GM21723 (cell line): ENCODE measurements around the gene VWA5B2.

Source experiments
- ATAC-seq: cut with Tn5 transposase; IDR thresholded peaks from one replicate; pipeline ENCODE4 v1.9.1; 2021; ENCODE audit warnings: mild to moderate bottlenecking, moderate library complexity; ENCODE audit not compliant: unreplicated experiment

VWA5B2 gene

GRCh38 chr3:184229394-184230080 is at the start of gene VWA5B2:
VWA5B2 (plus strand) TSS chr3:184229585; CDS start chr3:184230529, 944 bp downstream.
- ATAC-seq: peak; percentile 73

DNA sequence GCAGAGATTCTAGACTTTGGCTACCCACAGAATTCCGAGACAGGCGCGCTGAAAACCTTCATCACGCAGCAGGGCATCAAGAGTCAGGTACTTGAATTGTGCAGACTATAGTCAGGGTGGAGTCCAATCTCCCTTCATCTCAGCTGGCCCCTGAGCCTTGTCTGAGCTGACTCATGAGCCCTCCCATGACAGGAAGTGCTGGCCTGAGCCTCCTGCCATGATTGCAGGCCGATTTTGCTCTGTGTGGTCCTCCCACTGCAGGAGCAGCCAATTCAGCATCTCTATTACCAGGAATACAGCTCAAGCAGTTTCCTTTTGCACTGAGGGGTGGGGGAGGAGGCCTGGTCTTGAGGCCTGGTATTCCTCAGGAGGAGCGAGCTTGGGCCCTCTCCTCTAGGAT is 49.2 kb upstream of the VWA5B2 start:
- no peak for ATAC-seq

DNA sequence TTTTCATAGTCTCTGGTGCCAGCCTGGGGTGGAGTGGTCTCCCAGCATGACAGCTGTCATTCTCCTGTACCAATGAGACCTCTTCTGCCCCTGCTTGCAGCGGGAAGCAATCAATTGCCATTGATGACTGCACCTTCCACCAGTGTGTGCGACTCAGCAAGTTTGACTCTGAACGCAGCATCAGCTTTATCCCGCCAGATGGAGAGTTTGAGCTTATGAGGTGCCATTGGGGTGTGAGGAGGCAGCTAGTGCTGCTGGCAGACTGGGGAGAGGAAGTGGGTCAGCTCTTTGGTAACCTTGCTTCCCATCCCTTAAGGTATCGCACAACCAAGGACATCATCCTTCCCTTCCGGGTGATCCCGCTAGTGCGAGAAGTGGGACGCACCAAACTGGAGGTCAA is 47.8 kb upstream of the VWA5B2 start:
- no peak for ATAC-seq

DNA sequence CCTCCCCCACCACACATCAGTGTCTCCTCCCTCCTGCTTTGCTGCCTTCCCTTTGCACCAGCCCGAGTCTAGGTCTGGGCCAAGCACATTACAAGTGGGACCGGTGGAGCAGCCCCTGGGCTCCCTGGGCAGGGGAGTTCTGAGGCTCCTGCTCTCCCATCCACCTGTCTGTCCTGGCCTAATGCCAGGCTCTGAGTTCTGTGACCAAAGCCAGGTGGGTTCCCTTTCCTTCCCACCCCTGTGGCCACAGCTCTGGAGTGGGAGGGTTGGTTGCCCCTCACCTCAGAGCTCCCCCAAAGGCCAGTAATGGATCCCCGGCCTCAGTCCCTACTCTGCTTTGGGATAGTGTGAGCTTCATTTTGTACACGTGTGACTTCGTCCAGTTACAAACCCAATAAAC is 45.7 kb upstream of the VWA5B2 start:
- ATAC-seq: no peak

DNA sequence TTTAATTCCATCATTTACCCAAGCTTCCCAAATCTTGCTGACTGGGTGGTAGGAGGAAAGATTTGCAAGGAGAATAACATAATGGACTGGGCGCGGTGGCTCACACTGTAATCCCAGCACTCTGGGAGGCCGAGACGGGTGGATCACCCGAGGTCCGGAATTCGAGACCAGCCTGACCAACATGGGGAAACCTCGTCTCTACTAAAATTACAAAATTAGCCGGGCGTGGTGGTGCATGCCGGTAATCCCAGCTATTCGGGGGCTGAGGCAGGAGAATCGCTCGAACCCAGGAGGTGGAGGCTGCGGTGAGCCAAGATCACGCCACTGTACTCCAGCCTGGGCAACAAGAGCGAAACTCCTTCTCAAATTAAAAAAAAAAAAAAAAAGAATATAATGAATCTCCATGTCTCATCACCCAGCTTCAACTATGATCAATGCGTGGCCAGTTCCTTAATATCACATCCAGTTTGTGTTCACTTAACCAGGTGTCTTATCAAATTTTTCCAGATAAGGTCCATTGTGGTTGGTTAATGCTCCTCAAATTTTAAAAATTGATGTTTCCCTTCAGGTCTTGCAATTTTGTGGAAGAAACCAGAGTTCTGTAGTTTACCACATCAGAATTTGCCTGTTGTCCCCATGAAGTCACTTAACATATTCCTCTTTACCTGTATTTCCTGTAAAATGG is 44.7 kb upstream of the VWA5B2 start:
- no peak for ATAC-seq

- ATAC-seq: peak; percentile 93
These were observed 43.8 kb upstream of the VWA5B2 start for GRCh38 chr3:184185461-184186183.

- peak; percentile 31 for ATAC-seq
These were observed 43.0 kb upstream of the VWA5B2 start, which contains the start of gene ABCF3 for GRCh38 chr3:184186184-184186901. ABCF3 (plus strand) TSS chr3:184186199; CDS start chr3:184186208, 9 bp downstream.

GRCh38 chr3:184186902-184187207 is 42.5 kb upstream of the VWA5B2 start:
- ATAC-seq: no peak

GRCh38 chr3:184188080-184188479 is 41.3 kb upstream of the VWA5B2 start:
- ATAC-seq: no peak

GRCh38 chr3:184189421-184189820 is 40.0 kb upstream of the VWA5B2 start:
- ATAC-seq: no peak

DNA sequence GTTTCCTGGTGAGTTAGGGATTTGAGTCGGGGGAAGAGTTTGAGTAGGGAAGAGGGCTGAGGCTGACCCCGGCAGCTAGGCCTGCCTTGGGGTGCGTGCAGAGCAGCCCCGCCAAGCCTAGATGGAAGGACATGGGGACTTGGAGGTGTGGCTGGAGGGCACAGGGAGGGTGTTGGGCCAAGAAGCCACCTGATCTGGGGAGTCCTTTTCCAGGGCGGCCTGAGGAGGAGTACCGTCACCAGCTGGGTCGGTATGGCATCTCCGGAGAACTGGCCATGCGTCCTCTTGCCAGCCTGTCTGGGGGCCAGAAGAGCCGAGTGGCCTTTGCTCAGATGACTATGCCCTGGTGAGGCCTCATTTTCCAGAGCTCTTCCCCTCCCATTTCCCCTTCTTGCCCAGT is 36.5 kb upstream of the VWA5B2 start:
- no peak for ATAC-seq

DNA sequence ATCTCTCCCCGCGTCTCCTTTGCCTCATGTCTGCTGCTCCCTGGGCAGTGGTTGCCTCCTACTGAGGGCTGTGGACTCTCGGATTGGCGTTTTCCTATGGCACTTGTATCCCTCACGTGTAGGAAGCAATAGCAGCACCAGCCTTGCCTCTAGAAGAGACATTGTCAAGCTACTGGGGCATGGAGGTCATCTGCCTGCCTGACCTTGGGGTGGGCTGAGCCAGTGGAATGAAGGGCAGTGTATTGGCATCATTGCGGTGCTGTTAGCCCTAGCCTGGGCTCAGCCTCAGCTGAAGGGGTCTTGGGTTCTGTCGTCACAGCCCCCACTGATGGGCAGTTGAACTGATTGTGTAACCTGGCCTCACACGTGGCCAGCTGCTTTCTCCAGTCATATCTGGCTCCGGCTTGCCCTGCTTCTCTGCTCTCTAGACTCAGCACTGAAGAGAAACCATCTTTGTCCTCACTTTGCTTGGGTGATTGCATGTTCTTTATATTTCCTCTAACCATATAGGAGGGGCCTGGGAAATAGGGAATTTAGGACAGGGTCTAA is 35.3 kb upstream of the VWA5B2 start:
- no peak for ATAC-seq

DNA sequence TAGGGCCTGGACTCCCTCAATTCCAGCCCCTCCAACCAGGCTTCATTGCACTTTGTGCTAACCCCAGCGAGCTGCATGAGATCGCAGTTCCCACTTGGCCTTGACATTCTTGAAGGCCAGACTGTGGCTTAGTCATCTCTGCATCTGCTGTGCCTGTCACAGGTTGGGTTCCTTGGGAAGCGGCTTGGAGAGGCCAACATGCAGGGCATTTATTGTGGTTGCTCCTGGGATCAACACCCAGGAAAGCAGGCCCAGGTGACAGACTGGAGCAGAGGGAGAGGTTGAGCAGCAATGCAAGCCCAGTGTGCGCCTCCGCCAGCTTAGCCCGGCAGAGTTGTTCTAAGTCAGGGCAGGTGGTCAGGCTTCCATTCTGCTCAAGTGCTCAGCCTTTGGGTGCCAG is 32.8 kb upstream of the VWA5B2 start:
- no peak for ATAC-seq

DNA sequence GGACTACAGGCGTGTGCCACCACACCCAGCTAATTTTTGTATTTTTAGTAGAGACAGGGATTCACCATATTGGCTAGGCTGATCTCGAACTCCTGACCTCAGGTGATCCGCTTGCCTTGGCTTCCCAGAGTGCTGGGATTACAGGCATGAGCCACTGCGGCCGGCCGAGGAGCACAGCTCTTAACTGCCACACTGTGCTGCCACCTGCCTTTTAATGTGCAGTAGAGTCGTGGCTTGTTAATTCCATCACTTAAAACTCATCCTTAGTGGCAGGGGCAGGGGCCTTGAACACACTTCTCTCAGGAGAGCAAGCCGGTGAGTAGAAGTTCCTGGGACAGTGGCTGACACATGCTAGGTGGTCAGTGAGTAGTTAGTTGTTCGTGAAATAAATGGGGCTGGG is 30.9 kb upstream of the VWA5B2 start:
- ATAC-seq: no peak

- no peak for ATAC-seq
These were observed 28.6 kb upstream of the VWA5B2 start for GRCh38 chr3:184200825-184201224.

DNA sequence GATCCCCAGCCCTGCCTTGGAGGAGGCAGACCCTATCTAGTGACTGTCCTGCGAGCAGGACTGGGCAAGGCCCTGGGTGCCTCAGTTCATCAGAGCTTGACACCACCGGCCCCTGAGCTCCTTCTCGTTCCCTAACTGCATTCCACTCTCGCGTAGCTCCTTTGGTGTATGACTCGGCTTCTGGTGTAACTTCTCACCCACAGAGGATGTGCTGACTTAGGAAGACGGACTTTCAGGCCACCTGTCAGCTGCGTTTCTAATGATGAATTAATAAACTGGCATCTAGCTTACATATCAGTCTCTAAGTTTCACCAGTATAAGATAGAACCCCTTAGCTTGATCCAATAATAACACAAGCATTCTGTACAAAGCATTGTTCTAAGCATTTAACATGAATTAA is 25.9 kb upstream of the VWA5B2 start:
- ATAC-seq: no peak

GRCh38 chr3:184209146-184209923 is 20.1 kb upstream of the VWA5B2 start:
- ATAC-seq: no peak

DNA sequence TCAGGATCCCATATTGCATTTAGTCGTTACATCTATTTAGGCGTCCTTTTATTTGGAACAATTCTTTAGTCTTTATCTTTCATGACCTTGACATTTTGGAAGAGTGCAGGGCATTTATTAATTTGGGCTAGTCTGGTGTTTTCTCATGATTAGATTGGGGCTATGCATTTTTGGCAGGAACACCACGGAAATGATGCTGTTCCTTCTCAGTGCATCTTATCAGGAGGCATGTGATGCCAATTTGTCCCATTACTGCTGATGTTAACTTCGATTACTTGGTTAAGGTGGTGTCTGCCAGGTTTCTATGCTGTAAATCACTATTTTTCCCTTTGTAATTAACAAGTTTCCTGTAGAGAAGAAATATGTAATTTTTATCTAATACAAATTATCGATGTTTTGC is 18.1 kb upstream of the VWA5B2 start:
- ATAC-seq: no peak

DNA sequence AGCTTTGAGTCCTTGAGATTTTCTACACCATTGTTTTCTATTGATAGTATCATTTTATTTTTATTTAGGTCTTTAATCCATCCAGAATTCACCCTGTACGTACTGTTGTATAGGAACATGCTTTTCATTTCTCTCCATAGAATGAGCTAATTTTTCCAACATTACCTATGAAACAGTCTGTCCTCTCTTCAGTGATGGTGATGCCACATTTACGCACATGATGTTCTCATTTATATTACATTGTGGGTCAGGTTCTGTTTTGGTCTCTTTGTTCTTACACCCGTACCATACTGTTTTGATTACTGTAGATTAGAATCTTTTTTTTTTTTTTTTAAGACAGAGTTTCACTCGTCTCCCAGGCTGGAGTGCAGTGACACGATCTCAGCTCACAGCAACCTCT is 17.7 kb upstream of the VWA5B2 start:
- ATAC-seq: no peak

DNA sequence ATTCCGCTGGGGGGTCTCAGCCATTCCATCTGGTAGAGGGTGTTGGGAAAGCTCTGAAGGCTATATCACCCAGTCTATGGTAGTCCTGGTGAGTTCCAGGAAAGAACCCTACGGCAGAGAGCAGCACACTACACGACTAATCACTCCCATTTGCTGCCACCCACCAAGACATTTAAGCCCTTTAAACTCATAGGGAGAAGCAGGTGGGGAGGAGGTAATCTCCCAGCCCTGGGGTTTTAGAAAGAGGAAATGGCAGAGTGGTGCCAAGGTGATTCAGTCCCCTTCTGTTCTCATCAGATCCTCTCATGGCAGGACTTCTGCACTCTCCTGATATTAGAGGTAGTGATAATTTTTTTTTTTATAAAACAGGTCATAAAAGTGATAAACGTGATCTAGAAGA is 10.6 kb upstream of the VWA5B2 start:
- ATAC-seq: no peak
